Measurements from ENCODE around the gene VRTN. TPM values are rescaled to one million over a fixed set of nuclear protein-coding genes. Genes with fewer than 3 reads are reported as not detected.

VRTN gene
- total and polyA plus RNA-seq, 2 of the 8 experiments (the other 6 are each of a cell fraction or from before 2014, with no cell fraction given), result 133 to 148 TPM

GRCh38 chr14:74299061-74299545 lies 49.2 kb upstream of the VRTN start (continued):
- TF ChIP-seq CHD7 (IDR thresholded peaks at IDR 0.05; ENCODE audit: insufficient replicate concordance, low read length) (no peak), NRF1 (IDR thresholded peaks at IDR 0.05; ENCODE audit: low read depth, low read length) (no peak), ASH2L (IDR thresholded peaks at IDR 0.05; ENCODE audit: low read length) (no peak), CHD1 (IDR thresholded peaks at IDR 0.05; ENCODE audit: low read depth, low read length) (no peak), KDM5A (IDR thresholded peaks at IDR 0.05; ENCODE audit: low read length) (no peak), GABPA (IDR thresholded peaks at IDR 0.05; ENCODE audit: borderline replicate concordance, insufficient read depth, low read length) (no peak), BCL11A (IDR thresholded peaks at IDR 0.05; ENCODE audit: low read depth in 2 of 2, low read length in 2 of 2) (no peak), SRF (IDR thresholded peaks at IDR 0.05; ENCODE audit: low read depth, low read length) (no peak), ATF2 (IDR thresholded peaks at IDR 0.05; ENCODE audit: low read length) (no peak), SP1 (IDR thresholded peaks at IDR 0.05; ENCODE audit: low read depth, low read length) (no peak)
